Activated T-cell treated with anti-CD3 and anti-CD28 coated beads, Interleukin-2, amount 50 U/mL, for 24 hours (primary cell): ENCODE data around the gene IP6K3.
A peak's percentile ranks its signal among the peaks of the same experiment; 100 is the strongest.

ENCODE experiments used
- DNase-seq: peaks from one replicate; pipeline ENCODE4 v3.0.0-alpha.2; 2020
- H3K27ac Mint-ChIP-seq: 2 replicates; pipeline ENCODE4 v1.8.0; 2020; ENCODE audit warnings: mild to moderate bottlenecking, mixed read lengths
- H3K27me3 Mint-ChIP-seq: 2 replicates; pipeline ENCODE4 v1.8.0; 2020; ENCODE audit warnings: mixed read lengths
- H3K36me3 Mint-ChIP-seq: 2 replicates; pipeline ENCODE4 v1.8.0; 2020; ENCODE audit warnings: low read depth, mixed read lengths
- H3K4me1 Mint-ChIP-seq: 2 replicates; pipeline ENCODE4 v1.8.0; 2020; ENCODE audit warnings: low read depth, mixed read lengths
- H3K4me3 Mint-ChIP-seq: 2 replicates; pipeline ENCODE4 v1.8.0; 2020; ENCODE audit warnings: mild to moderate bottlenecking, moderate library complexity, mixed read lengths
- H3K9me3 Mint-ChIP-seq: 2 replicates; pipeline ENCODE4 v1.8.0; 2020; ENCODE audit warnings: mixed read lengths

IP6K3 gene

GRCh38 chr6:33708516-33709204 lies 38.0 kb downstream of the IP6K3 start:
- no peak for DNase-seq
- Mint-ChIP-seq H3K36me3 (peaks cover 77% of the 10 kb centered on the region), H3K27ac (peak overlapping the region; percentile 19), H3K4me3 (no peak overlapping the region), H3K9me3 (no peaks in the 10 kb centered on the region), H3K27me3 (no peaks in the 10 kb centered on the region), H3K4me1 (peaks cover 43% of the 10 kb centered on the region)

GRCh38 chr6:33707771-33708170 lies 38.9 kb downstream of the IP6K3 start:
- H3K9me3 Mint-ChIP-seq: no peaks in the 10 kb centered on the region
- H3K4me1 Mint-ChIP-seq: peaks cover 41% of the 10 kb centered on the region
- no peak overlapping the region for H3K27ac Mint-ChIP-seq

GRCh38 chr6:33705955-33706725 lies 40.6 kb downstream of the IP6K3 start:
- no peak for DNase-seq
- no peak overlapping the region for H3K4me3 Mint-ChIP-seq
- H3K36me3 Mint-ChIP-seq: peaks cover 94% of the 10 kb centered on the region
- H3K27ac Mint-ChIP-seq: peak overlapping the region; percentile 30
- H3K9me3 Mint-ChIP-seq: no peaks in the 10 kb centered on the region
- H3K27me3 Mint-ChIP-seq: no peaks in the 10 kb centered on the region
- H3K4me1 Mint-ChIP-seq: peaks cover 36% of the 10 kb centered on the region

More at GRCh38 chr6:33707771-33708170, 38.9 kb downstream of the IP6K3 start:
- DNase-seq: no peak
- Mint-ChIP-seq H3K4me3 (no peak overlapping the region), H3K27me3 (no peaks in the 10 kb centered on the region), H3K36me3 (peaks cover 84% of the 10 kb centered on the region)

DNA sequence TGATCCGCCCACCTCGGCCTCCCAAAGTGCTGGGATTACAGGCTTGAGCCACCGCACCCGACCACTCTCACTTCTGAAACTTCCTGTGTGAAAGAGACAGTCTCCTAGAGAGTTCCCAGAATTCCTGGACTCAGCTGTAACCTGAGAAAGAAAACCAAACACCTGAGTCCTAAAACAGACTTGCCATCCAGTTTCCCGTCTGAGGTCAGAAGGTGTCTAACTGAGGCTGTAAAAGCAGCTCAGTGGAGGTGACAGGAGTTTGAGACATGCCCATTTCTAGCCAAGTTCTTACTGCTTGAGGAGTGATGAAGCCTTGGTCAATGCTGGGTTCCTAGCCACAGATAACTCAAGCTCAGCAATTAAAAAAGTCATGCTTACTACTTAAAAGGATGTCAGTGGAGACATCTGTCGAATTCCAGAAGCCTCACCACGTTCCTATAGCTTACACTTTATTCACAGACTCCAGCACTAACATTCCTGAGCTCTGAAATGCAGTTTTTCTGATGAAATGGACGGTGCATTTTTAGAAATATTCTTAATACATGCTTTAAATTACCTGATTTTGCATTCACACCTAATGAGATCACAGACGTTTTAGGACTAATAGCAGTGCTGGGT lies 41.3 kb downstream of the IP6K3 start:
- Mint-ChIP-seq H3K9me3 (no peaks in the 10 kb centered on the region), H3K27me3 (no peaks in the 10 kb centered on the region)

GRCh38 chr6:33704215-33705066 lies 42.3 kb downstream of the IP6K3 start:
- H3K27me3 Mint-ChIP-seq: no peaks in the 10 kb centered on the region
- H3K36me3 Mint-ChIP-seq: peaks cover 93% of the 10 kb centered on the region
- H3K4me1 Mint-ChIP-seq: peaks cover 30% of the 10 kb centered on the region
- H3K4me3 Mint-ChIP-seq: no peak overlapping the region
- no peak overlapping the region for H3K27ac Mint-ChIP-seq
- no peak for DNase-seq
- no peaks in the 10 kb centered on the region for H3K9me3 Mint-ChIP-seq

More for the DNA sequence above, 41.3 kb downstream of the IP6K3 start:
- H3K27ac Mint-ChIP-seq: peak overlapping the region; percentile 23
- DNase-seq: no peak
- peaks cover 93% of the 10 kb centered on the region for H3K36me3 Mint-ChIP-seq
- H3K4me3 Mint-ChIP-seq: no peak overlapping the region
- H3K4me1 Mint-ChIP-seq: peaks cover 32% of the 10 kb centered on the region

DNA sequence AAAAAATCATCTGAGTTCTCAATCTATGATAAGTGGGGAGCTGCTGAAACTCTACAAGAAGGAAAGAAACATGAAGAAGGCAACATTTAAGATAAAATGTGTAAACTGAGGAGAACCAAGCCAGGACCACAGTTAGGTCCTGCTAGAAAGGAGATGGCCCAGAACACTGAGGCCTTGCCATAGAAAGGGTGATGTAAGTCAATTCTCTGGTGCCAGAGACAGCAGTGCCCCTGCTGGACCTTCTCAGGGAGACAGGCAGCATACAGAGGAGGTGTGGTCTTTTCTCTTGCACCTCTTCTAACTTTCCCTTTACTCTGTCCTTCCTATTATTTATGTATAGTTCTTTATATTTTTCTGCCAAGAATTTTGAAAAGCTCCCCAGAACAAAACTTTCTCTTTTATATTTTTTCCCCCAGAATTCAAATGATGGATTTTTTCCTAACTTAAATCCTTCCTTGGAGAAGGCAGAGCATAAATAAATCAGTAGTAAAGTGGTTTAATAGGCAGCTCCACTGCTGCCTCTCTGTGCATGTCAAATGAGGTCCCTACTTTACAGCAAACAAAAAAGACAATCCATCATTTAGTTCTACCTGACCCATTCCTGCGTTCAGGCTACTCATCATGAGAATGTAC lies 44.2 kb downstream of the IP6K3 start:
- peak overlapping the region; percentile 18 for H3K27ac Mint-ChIP-seq
- no peak overlapping the region for H3K4me3 Mint-ChIP-seq
- no peaks in the 10 kb centered on the region for H3K27me3 Mint-ChIP-seq
- H3K36me3 Mint-ChIP-seq: peaks cover 93% of the 10 kb centered on the region
- H3K4me1 Mint-ChIP-seq: peaks cover 29% of the 10 kb centered on the region
- no peaks in the 10 kb centered on the region for H3K9me3 Mint-ChIP-seq
- no peak for DNase-seq

DNA sequence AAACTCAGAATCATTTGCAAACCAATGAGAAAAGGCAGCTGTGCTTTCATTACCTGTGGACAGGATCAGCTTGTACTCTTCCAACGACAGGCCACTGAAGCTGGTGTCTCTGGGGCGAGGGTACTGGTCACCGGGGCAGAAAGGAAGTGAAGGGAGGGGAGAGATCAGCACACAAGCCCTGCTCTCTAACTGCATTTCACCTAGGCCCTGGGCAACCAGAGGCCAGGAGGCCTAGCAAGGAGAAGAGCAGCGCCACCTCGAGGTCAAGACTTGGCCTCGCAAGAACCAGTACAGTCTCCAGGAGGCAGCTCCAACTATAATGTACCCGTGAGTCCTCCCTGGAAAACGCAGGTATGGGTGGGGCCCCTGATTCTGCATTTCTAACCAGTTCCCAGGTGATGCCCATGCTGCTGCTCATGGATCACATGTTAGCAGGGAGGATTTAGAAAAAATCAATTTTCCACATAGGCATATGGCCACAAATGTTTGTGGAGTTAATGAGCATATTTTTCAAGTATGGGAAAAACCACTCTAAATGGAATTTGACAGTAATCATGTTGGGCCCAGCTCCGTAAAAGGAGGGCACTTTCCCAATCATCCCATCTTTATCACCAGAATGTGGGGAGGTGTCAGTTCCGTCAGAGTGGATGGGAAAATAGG lies 46.2 kb downstream of the IP6K3 start:
- Mint-ChIP-seq H3K9me3 (no peaks in the 10 kb centered on the region), H3K27ac (peak overlapping the region; percentile 62), H3K4me1 (peaks cover 44% of the 10 kb centered on the region), H3K4me3 (no peak overlapping the region), H3K27me3 (no peaks in the 10 kb centered on the region), H3K36me3 (peaks cover 93% of the 10 kb centered on the region)
- peak; percentile 77 for DNase-seq

DNA sequence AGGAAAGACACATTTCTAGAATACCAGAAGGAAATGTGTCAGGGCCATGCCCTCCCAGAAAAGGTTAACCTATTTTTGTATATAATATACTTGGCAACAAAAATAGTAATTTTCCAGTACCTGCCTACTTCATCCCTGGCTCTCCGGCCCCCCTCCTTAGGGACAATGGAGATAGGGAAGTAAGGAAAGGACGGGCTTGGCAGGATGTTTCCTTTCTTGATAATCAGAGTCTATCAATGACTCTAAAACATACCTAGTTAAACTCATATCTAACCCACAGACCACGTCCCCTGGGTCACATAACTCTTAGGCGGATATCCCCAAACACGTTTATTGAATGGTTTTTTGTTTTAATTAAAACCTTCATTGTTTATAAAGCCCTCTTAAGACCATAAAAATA lies 47.0 kb downstream of the IP6K3 start:
- DNase-seq: no peak
- Mint-ChIP-seq H3K4me1 (peaks cover 52% of the 10 kb centered on the region), H3K27me3 (no peaks in the 10 kb centered on the region), H3K36me3 (peaks cover 95% of the 10 kb centered on the region), H3K27ac (peak overlapping the region; percentile 78), H3K9me3 (no peaks in the 10 kb centered on the region), H3K4me3 (no peak overlapping the region)

DNA sequence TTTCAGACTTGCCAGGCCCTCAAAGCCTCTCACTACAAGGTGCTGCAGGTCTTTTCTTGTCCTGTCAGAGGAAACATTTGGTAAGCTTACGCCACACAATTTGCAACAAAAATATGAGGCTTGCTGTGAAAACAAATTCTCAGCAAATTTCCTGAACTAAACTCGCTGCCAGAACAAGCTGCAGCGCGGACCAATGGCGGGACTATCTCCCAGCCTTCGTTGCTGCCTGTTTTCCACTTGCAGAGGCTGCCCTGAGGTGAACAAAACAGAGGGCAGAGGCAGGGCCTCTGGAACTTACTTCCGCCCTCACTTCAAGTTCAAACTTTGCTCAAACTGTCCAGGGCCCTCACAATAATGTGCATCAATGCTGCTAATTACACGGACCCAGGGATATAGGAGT lies 47.6 kb downstream of the IP6K3 start:
- DNase-seq: no peak
- Mint-ChIP-seq H3K9me3 (no peaks in the 10 kb centered on the region), H3K27me3 (no peaks in the 10 kb centered on the region), H3K36me3 (peaks cover 95% of the 10 kb centered on the region), H3K4me3 (no peak overlapping the region), H3K27ac (peak overlapping the region; percentile 78), H3K4me1 (peaks cover 58% of the 10 kb centered on the region)

DNA sequence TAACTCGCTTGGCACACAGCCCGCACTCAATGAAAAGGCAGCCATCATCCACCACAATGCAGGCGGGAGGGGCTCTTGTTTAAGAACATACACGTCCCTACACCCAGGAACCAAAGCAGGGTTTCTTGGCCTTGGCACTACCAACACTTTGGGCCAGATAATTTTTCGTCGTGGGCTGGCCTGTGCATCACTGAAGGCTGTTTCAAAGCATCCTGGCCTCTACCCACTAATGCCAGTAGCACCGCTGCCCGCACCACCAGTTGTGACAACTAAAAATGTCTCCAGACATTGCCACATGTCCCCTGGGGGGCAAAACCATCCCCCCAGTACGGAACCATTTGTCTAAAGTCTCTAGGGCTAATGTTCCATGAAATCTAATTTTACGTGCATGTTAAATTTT lies 48.2 kb downstream of the IP6K3 start:
- H3K27me3 Mint-ChIP-seq: no peaks in the 10 kb centered on the region
- H3K4me3 Mint-ChIP-seq: no peak overlapping the region
- peaks cover 95% of the 10 kb centered on the region for H3K36me3 Mint-ChIP-seq
- peak overlapping the region; percentile 78 for H3K27ac Mint-ChIP-seq
- DNase-seq: no peak
- peaks cover 64% of the 10 kb centered on the region for H3K4me1 Mint-ChIP-seq
- H3K9me3 Mint-ChIP-seq: no peaks in the 10 kb centered on the region

DNA sequence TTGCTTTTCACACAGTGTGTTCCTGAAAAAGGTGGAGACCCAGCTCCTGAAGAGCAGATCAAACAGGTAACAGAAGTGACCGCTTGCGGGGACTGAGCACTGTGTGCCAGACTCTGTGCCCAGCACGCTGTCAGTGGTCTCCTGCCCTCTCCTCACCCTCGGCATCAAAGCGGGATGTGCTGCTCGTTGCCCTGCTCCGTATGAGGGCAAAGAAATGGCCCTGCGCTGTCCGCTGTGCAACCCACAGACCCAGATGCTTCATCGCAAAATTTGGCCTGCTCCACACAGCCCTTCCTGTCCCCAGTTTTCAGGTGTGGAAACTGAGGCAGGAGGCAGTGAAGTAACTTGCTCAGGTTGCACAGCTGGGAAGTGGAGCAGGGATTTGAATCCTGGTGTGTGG lies 48.9 kb downstream of the IP6K3 start:
- DNase-seq: no peak
- H3K36me3 Mint-ChIP-seq: peaks cover 97% of the 10 kb centered on the region
- H3K4me1 Mint-ChIP-seq: peaks cover 71% of the 10 kb centered on the region
- no peaks in the 10 kb centered on the region for H3K9me3 Mint-ChIP-seq
- no peak overlapping the region for H3K4me3 Mint-ChIP-seq
- no peaks in the 10 kb centered on the region for H3K27me3 Mint-ChIP-seq
- peak overlapping the region; percentile 96 for H3K27ac Mint-ChIP-seq

- H3K27me3 Mint-ChIP-seq: no peaks in the 10 kb centered on the region
- peak overlapping the region; percentile 48 for H3K4me3 Mint-ChIP-seq
- H3K36me3 Mint-ChIP-seq: peaks cover 99% of the 10 kb centered on the region
- peak; percentile 42 for DNase-seq
- H3K4me1 Mint-ChIP-seq: peaks cover 79% of the 10 kb centered on the region
- no peaks in the 10 kb centered on the region for H3K9me3 Mint-ChIP-seq
- H3K27ac Mint-ChIP-seq: peak overlapping the region; percentile 96
Measured at GRCh38 chr6:33696548-33697518, 49.9 kb downstream of the IP6K3 start.
